ENCODE data around the gene PPP4R2.
"Not testable (repeated sequence)": the region's sequence is repeated elsewhere in the genome, so short reads cannot be mapped to it uniquely, and the experiment has no call there.

The PPP4R2 gene

GRCh38 chr3:72977060-72977808, 19.4 kb upstream of the PPP4R2 start:
- peak; percentile 9 for DNase-seq

DNA sequence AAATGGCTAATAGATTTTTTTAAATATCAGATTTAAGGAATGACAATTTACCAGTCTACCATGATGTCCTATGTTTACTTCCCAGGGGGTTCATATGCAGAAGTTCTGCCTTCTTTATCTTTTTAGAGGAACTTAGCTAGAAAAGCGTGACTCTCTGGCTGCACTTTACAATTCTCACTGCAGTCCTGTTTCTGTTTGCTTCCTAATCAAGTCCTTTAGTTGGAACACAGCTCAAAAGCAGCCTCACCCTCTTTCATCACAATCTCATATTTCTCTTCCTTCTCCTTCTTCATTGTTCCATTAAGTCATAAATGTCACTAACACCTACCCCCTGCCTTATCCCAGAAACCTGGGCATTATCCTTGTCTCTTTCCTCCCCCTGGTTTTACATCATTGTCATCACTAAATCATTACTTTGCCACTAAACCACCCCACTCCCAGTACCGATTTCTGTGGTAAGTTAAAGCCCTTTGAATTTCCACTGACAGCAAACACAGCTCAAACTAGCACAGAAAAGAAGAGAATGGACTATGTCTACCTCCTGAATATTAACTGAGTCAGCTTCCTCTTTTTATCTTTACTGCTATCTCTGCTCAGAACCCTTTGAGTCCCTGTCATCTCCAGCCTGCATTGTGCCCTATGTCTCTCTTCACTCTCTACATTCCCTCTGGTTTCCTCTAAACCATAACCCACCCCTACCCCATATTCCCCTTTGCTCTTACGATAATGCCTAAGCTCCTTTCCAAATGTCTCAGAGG, 13.8 kb upstream of the PPP4R2 start:
- DNase-seq, result no peak

GRCh38 chr3:72985576-72985975, 11.0 kb upstream of the PPP4R2 start:
- DNase-seq, result no peak

DNA sequence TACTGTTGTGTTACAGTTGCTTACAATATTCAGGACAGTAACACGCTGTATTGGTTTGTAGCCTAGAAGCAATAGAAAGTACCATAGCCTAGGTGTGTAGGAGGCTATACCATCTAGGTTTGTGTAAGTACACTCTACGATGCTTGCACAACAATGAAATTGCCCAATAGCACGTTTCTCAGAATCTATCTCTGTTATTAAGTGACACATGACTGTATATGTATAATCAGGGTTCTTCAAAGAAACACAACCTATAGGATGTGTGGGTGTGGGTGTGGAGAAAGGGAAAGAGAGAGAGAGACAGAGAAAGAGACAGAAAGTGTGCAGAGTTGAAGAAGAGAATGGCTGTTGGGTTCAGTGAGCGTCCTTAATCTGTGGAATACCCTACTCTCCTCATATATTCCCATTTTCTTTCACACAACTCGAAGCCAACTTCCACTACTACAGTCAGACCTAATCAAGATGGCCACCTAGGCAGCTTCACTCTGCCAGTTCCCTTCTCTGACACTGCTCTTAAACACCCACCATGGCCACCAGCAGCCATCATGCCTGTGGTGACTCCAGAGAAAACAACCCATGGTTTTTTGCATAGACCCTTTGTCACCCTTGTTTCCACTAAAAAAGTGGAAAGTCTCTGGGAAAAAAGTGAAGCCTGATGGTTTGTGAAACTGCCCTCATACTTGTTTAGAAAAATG, 5.8 kb upstream of the PPP4R2 start:
- DNase-seq, result no peak

DNA sequence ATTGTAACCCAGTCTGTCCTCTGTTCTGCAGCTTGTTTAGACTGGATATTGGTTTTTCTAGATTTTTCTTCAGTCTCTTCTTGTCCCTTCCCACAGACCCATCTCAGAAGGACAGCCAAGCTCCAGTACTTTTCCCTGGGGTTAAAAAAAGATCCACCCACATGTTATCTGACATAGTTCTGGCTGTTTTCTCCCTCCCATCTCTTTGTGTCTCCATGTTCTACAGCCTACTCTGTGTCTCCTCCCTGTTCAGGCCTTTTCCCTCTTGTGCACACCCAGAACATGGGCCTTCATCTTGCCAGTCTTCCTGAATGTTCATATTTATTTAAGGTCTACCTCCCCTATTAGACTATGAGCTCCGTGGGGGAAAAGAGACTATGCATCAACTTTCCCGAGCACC, 5.1 kb upstream of the PPP4R2 start:
- no peak for DNase-seq

GRCh38 chr3:72993391-72993790, 3.2 kb upstream of the PPP4R2 start:
- DNase-seq, result no peak

DNA sequence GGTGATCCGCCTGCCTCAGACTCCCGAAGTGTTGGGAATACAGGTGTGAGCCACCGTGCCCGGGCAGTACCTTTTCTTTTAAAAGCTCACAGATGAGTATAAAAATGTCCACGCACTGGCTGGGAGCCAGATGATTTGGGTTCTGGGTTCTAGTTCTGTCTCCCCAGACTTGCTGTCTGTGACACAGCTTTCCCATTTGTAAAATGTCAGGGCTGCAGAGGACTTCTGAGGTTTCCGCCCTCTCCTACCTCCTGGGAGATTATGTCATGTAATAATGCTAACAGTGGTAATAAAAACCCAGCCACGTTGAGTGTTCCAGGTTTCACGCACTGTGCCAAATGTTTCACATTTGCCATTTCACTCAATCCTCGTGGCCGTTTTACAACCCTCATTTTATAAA, 1.3 kb upstream of the PPP4R2 start:
- no peak for DNase-seq

GRCh38 chr3:72996121-72996472, 514 bp upstream of the PPP4R2 start:
- no peak for DNase-seq

- peak; percentile 71 for DNase-seq
Observed at GRCh38 chr3:72997421-72997961, 880 bp downstream of the PPP4R2 start.

- DNase-seq, result no peak
Observed at GRCh38 chr3:72998466-72998865, 1.9 kb downstream of the PPP4R2 start.

GRCh38 chr3:72999951-73000350, 3.3 kb downstream of the PPP4R2 start:
- DNase-seq, result no peak

GRCh38 chr3:73003050-73003449, 6.4 kb downstream of the PPP4R2 start:
- not testable (repeated sequence) for DNase-seq

- no peak for DNase-seq
Observed at GRCh38 chr3:73004316-73004715, 7.7 kb downstream of the PPP4R2 start.

- DNase-seq, result no peak
Observed at GRCh38 chr3:73007992-73008712, 11.5 kb downstream of the PPP4R2 start.

GRCh38 chr3:73009008-73009407, 12.4 kb downstream of the PPP4R2 start:
- no peak for DNase-seq

- no peak for DNase-seq
Observed at GRCh38 chr3:73009750-73010149, 13.1 kb downstream of the PPP4R2 start.

GRCh38 chr3:73010158-73010557, 13.5 kb downstream of the PPP4R2 start:
- DNase-seq, result no peak

GRCh38 chr3:73018298-73018697, 21.7 kb downstream of the PPP4R2 start:
- no peak for DNase-seq

DNA sequence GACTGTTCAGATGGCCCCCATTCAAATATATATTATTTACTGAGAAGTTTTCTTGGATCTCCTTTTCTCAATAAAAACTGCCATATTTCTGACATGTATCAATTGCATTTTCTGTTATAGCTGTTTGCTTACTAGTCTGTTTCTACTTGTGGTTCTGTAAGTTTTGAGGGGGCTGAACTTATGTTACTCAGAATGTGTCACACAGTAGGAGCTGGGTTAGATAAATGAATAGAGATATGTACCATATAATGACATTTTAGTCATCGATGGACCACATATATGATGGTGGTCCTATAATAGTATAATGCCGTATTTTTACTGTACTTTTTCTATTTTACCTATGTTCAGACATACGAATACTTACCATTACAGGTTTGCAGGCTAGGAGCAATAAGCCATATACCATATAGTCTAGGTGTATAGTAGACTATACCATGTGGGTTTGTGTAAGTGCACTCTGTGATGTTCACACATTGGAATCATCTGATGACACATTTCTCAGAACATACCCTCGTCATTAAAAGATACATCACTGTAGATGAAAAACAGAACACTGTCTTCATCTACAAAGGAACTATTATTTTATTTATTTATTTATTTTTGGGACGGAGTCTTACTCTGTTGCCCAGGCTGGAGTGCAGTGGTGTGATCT, 22.3 kb downstream of the PPP4R2 start:
- no peak for DNase-seq

DNA sequence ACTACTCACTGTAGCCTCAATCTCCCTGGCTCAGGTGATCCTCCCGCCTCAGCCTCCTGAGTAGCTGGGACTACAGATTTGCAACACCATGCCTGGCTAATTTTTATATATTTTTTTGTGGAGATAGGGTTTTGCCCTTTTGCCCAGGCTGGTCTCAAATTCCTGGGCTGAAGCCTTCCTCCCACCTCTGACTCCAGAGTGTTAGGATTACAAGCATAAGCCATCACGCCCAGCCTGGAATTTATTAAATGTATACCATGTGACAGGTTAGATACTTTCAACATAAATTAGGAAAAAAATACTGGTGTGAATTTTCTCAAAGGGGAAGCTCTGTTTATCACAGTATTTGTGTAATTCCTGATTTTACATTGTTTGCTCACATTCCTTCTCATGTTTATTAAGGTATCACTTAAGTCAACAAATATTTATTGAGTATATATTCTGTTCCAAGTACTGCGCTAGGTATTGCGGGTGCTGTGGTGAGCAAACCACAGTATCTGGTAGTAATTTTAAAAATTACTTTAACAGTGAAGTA, 24.8 kb downstream of the PPP4R2 start:
- DNase-seq, result no peak

DNA sequence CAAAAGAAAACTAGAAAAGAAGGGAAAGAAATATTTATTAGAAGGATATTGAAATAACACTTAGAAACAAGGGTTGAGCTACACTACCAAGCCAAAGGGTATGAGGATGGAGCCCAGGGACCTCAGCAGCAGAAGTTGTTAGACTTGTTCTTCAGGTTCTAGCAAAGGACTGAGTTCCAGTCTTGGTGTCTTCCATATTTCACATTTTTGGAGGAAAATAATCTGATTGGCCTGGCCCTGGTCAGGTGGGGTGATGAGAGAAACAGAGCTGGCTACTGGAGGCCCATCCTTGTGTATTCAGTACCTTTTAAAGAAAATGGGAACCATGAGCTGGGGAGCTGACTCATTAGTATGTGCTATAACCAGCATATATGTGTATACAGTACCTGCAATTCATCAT, 28.2 kb downstream of the PPP4R2 start:
- DNase-seq, result no peak
